ENCODE results near the gene CCDC38. TPM values are rescaled to one million over a fixed set of nuclear protein-coding genes. Genes with fewer than 3 reads are reported as not detected.

The CCDC38 gene
- total and polyA plus RNA-seq, 11 donors, result 0.03 to 0.20 (median 0.08) TPM; not detected in 8

- Histone ChIP-seq H3K27me3 (no peaks in the 10 kb centered on the region), H3K27ac (no peak overlapping the region), H3K4me1 (peaks cover 0 to 14% (median 6%) of the 10 kb centered on the region in 12 donors), H3K36me3 (no peaks in the 10 kb centered on the region), H3K9me3 (no peaks in the 10 kb centered on the region), H3K4me3 (peak overlapping the region in 1 of 12 donors; percentile 90)
- TF ChIP-seq POLR2A (IDR thresholded peaks at IDR 0.05) (no peak), CTCF (IDR thresholded peaks at IDR 0.05) (no peak)
- intact Hi-C loops (cut with DNase I), result no loop called here
- DNase-seq (no peak), ATAC-seq (no peak)
- WGBS, 4 donors, result 87 to 94% (median 91%) methylated on average over 10 of the region's 10 CpGs
These were observed 1.8 kb upstream of the CCDC38 start for GRCh38 chr12:95944108-95944704.

DNA sequence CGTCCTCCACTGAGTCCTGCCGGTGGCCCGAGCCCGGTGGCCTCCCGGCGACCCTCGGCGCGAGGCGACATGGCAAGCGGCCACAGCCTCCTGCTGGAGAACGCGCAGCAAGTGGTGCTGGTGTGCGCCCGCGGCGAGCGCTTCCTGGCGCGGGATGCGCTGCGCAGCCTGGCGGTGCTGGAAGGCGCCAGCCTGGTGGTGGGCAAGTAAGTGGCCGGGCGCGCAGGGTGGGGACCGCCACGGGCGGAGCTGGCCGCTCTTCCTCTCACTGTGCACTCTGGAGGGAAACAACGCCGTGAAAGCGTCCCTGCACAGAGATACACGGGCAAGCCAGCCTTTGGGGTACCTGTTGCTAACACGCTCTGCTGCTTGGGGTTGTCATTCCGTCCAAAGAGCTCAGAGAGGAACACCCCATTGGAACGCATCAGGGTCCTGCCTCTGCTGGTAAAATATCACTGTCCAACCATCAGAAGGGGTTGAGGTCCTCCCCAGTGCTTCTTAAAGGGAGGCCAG lies 972 bp upstream of the CCDC38 start, which contains the start of gene AMDHD1:
TSS of gene AMDHD1 (plus strand) at position 2 of the 513 bp plus-strand sequence. CDS start at position 70, 68 bp downstream.
- Histone ChIP-seq H3K4me3 (peak within 1 kb of the TSS; percentile 62 to 92 (median 76)), H3K9me3 (no peaks in the 10 kb centered on the region), H3K27ac (peak within 1 kb of the TSS; percentile 20 to 90 (median 74)), H3K36me3 (no peaks in the 10 kb centered on the region), H3K27me3 (no peaks in the 10 kb centered on the region), H3K4me1 (peaks cover 0 to 14% (median 6%) of the 10 kb centered on the region in 12 donors)
- DNase-seq (peak; percentile 43 to 78 (median 54)), ATAC-seq (peak; percentile 37 to 83 (median 74))
- peak in 7 of 12 donors; percentile 6 to 48 (median 43) for TF ChIP-seq CTCF (IDR thresholded peaks at IDR 0.05)
- TF ChIP-seq POLR2A (IDR thresholded peaks at IDR 0.05), result no peak
- intact Hi-C loops (cut with DNase I), result loop anchor here in 1 of 10 donors (2.0 kb wide), 1 partner anchor 351 kb away; no protein-coding TSS in a partner anchor
- 0 to 3% (median 1%) methylated on average over 22 to 38 of the region's 38 CpGs for WGBS, 4 donors

GRCh38 chr12:95942101-95942523 lies 302 bp downstream of the CCDC38 start:
- Histone ChIP-seq H3K4me1 (peaks cover 0 to 14% (median 6%) of the 10 kb centered on the region in 12 donors), H3K27me3 (no peaks in the 10 kb centered on the region), H3K27ac (peak overlapping the region; percentile 20 to 90 (median 74)), H3K9me3 (no peaks in the 10 kb centered on the region), H3K36me3 (no peaks in the 10 kb centered on the region), H3K4me3 (peak overlapping the region; percentile 62 to 92 (median 76))
- TF ChIP-seq POLR2A (IDR thresholded peaks at IDR 0.05) (no peak), CTCF (IDR thresholded peaks at IDR 0.05) (no peak)
- DNase-seq (no peak), ATAC-seq (no peak)
- WGBS, 4 donors, result 17 to 28% (median 18%) methylated on average over 9 to 13 of the region's 13 CpGs
- intact Hi-C loops (cut with DNase I), result loop anchor here in 1 of 10 donors (2.0 kb wide), 1 partner anchor 349 kb away; no protein-coding TSS in a partner anchor

DNA sequence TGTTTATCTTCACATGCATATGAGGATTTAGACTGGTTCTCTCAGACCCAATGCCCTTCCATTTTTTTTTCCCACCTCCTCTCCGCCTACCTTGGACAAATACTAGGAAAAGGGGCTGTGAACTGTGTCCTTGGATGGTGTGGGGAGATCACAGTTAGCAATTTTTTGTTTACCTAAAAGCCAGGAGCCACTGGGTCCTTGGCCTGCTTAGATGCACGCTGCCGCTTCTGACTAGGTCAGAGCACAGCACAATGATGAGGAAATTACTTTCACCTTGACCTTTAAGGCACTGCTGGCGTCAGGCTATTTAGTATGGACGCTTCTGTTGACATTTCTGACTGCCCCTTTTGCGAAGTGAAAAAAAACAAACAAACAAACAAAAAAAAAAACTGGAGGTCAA lies 1.9 kb downstream of the CCDC38 start:
- Histone ChIP-seq H3K4me3 (no peak overlapping the region), H3K36me3 (no peaks in the 10 kb centered on the region), H3K27me3 (no peaks in the 10 kb centered on the region), H3K9me3 (no peaks in the 10 kb centered on the region), H3K4me1 (peaks cover 0 to 14% (median 6%) of the 10 kb centered on the region in 12 donors), H3K27ac (no peak overlapping the region)
- TF ChIP-seq CTCF (IDR thresholded peaks at IDR 0.05) (no peak), POLR2A (IDR thresholded peaks at IDR 0.05) (no peak)
- 77 to 85% (median 80%) methylated on average over 6 of the region's 6 CpGs for WGBS, 4 donors
- intact Hi-C loops (cut with DNase I), result no loop called here
- DNase-seq, result no peak
- ATAC-seq, result no peak

Measured in heart left ventricle (tissue), 16 donors.